ENCODE measurements around the gene PRLR.

The PRLR gene

DNA sequence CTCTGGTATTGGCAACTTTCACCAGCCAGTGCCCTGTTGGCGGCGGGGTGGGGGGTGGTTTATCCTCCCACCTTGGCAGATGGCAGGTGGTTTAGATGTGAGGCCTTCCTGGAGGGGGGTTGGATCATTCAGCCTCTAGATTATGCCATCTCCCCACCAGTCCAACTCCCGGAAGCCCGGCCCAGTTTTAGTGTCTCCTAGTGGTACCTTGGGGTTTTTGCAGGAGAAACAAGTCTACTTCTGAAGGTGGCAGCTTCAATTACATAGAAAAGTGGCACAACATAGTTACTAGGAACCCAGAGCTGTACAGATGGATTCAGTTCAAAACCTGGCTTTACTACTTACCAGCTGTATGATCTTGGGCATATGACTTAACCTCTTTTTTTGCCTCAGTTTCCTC is 11.3 kb downstream of the PRLR start:
- no peak for DNase-seq (ENCODE audit: low spot score)
- TF ChIP-seq, protein P1, sequence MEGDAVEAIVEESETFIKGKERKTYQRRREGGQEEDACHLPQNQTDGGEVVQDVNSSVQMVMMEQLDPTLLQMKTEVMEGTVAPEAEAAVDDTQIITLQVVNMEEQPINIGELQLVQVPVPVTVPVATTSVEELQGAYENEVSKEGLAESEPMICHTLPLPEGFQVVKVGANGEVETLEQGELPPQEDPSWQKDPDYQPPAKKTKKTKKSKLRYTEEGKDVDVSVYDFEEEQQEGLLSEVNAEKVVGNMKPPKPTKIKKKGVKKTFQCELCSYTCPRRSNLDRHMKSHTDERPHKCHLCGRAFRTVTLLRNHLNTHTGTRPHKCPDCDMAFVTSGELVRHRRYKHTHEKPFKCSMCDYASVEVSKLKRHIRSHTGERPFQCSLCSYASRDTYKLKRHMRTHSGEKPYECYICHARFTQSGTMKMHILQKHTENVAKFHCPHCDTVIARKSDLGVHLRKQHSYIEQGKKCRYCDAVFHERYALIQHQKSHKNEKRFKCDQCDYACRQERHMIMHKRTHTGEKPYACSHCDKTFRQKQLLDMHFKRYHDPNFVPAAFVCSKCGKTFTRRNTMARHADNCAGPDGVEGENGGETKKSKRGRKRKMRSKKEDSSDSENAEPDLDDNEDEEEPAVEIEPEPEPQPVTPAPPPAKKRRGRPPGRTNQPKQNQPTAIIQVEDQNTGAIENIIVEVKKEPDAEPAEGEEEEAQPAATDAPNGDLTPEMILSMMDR (IDR thresholded peaks at IDR 0.05; ENCODE audit: extremely low read depth, missing control alignments): no peak

DNA sequence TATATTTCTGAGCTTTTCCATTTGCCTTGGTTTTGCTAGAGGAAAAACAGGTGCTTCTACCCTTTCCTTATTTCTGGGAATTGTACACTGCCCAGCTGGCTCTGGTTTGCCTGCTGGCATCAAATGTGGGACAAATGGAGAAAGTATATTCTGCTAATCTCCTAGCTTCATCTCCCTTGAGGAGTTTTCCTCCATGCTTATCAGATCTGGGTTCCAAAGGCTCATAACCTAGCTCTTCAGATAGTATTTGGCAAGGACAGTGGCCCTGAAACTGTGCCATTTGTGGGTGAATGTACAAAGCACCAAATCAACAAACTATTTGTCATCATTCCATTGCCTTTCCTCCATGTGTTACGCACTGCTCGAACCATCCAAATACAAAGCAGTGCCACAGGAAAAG is 16.2 kb downstream of the PRLR start:
- TF ChIP-seq, protein P1 (IDR thresholded peaks at IDR 0.05; ENCODE audit: extremely low read depth, missing control alignments): no peak
- DNase-seq (ENCODE audit: low spot score): no peak

DNA sequence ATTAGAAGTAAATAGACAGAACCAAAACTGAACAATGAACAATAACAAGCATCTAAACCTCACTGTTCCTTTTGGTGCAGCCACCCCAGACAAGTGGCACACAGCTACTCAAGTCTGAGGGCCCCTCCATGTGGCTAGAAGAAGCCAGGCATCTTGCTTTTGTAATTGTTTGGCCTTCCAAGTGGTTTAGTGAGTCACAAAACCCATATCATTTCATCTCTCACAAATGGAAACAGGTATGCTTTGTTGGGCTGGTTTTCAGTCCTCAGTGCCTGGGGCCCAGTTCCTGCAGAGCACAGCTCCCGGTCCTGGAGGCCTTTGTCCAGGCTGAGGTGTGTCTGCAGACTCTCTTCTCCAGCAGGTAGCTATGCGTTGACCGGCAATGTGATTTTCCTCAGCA is 16.7 kb downstream of the PRLR start:
- DNase-seq (ENCODE audit: low spot score): no peak

DNA sequence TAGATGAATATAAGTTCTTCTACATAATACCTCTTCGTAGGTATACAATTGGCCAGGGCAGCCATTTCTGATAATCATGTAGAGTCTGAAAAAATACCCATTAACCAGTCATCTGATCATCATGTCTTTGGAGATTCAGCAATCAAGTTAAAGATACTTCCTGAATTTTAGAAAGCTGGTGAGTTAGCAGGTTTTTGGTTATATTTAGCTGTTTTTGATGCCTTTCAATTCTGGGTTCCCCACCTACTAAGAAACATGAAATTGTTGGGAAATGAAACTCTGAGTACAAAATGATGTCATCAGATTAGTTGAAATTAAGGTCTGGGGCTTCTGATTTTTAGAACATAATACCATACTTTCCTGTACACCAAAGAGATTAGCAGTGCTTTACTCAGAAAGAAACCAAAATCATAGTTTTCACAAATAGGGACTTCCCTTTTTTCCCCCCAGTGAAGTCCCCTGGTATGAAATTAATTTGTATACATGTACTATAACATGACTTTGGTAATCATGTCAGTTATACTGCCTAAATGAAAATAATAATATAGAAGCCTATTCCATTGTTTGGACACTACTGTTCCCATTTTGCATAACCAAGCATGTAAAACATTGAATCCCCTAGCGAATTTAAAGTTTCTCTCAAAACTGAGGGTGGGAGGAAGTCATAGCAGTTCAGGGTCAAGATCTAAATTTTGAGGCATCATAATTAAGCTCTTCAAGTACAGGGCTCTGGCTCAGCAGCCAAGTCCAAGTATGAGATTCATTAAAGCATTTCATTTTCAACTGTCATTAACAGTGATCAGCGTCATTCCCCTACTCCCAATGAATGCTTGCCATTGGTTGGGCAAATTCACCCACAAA is 17.9 kb downstream of the PRLR start:
- DNase-seq (ENCODE audit: low spot score): no peak
- TF ChIP-seq, protein P1 (IDR thresholded peaks at IDR 0.05; ENCODE audit: extremely low read depth, missing control alignments): no peak

More for the DNA sequence above, 16.7 kb downstream of the PRLR start:
- TF ChIP-seq, protein P1 (IDR thresholded peaks at IDR 0.05; ENCODE audit: extremely low read depth, missing control alignments): no peak

DNA sequence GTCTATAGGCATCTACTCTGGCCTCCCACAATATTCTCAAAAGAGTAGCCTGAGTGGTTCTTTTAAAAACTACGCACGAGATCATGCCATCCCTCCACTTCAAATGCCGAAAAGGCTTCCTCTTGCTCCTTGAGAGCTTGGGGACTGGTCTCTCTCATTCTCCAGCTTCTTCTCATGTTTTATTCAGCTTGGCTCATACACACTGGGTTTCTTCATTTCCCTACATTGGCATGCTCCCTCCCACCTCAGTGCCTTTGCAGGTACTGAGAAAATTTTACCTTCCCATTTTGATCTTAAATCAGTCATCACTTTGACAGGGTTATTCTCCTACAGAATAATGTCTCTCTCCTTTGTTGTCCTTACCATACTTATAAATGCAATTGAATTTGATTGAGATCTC is 20.4 kb downstream of the PRLR start:
- no peak for DNase-seq (ENCODE audit: low spot score)
- TF ChIP-seq, protein P1 (IDR thresholded peaks at IDR 0.05; ENCODE audit: extremely low read depth, missing control alignments): no peak

DNA sequence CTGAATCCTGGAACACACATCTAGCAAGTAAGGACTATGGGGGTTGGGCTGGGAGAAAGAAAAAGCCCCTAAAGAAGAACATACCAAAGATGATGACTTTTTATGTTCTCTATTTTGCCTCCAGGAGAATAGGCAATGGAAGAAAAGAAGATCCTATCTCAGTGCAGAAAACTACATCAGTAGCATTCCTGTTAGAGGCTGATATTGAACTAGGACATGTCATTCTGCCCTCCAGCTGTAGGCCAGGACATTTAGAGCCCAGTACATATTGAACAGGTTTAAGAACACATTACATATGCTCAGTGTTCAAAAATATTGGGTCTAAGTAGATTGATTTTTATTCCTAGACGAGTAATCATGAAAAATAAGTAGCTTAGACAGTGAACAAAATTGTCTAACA is 24.7 kb downstream of the PRLR start:
- no peak for DNase-seq (ENCODE audit: low spot score)
- TF ChIP-seq, protein P1 (IDR thresholded peaks at IDR 0.05; ENCODE audit: extremely low read depth, missing control alignments): no peak

DNA sequence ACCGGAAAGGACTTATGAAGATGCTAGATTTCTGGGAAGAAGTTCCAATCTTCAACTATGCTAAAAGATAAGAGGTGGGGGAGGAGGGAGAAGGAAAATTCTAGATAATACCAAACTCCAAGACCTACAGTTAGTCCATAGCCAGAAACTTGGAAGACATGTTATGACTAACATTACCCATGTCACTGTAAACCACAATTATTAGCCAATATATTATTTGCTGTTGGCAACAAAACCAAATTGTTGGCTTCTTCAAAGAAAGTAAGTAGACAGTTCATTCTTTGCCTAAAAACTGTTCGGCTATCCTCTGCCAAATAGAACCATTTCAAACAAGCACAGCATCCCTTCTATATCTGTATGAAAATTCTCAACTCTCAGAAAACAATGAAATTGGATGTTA is 25.1 kb downstream of the PRLR start:
- TF ChIP-seq, protein P1 (IDR thresholded peaks at IDR 0.05; ENCODE audit: extremely low read depth, missing control alignments): no peak
- DNase-seq (ENCODE audit: low spot score): no peak

Data from GM20000 (cell line).